GM12892 (cell line): Measurements from ENCODE around the gene UGT2B15.
"Not testable (repeated sequence)": the region's sequence is repeated elsewhere in the genome, so short reads cannot be mapped to it uniquely, and the experiment has no call there.

ENCODE experiments used
- POLR2A ChIP-seq: IDR thresholded peaks from 2 replicates; pipeline ENCODE4 v1.6.1; 2011; ENCODE audit warnings: low read depth, low read length, control low read depth
- POLR2AphosphoS5 ChIP-seq: IDR thresholded peaks from 2 replicates; pipeline ENCODE4 v1.6.1; 2011; ENCODE audit warnings: low read depth, low read length, control low read depth
- TAF1 ChIP-seq: IDR thresholded peaks from 2 replicates; pipeline ENCODE4 v1.6.1; 2011; ENCODE audit warnings: low read depth, mild to moderate bottlenecking, control low read depth, low read length, borderline replicate concordance

- not testable (repeated sequence) for TF ChIP-seq POLR2AphosphoS5, TAF1, POLR2A
Observed at GRCh38 chr4:68662836-68663574, 7.4 kb downstream of the UGT2B15 start.
